MM.1S (cell line): ENCODE results near the gene TYW5.
A peak's percentile ranks its signal among the peaks of the same experiment; 100 is the strongest.

Source experiments
- DNase-seq: peaks from one replicate; pipeline ENCODE4 v3.0.0-alpha.2; 2015
- H2AFZ ChIP-seq: fragments of 300-600 bp; sonication (generic); 2 replicates; pipeline ENCODE4 v1.6.0; 2016; ENCODE audit warnings: antibody characterized with exemption, low read length
- H3F3A ChIP-seq: fragments of 300-600 bp; sonication (generic); 2 replicates; pipeline ENCODE4 v1.6.1; 2016; ENCODE audit warnings: mild to moderate bottlenecking, antibody characterized with exemption, low read length, moderate library complexity, mixed read lengths; ENCODE audit not compliant: insufficient read depth
- H3K27ac ChIP-seq: fragments of 300-600 bp; sonication (generic); 2 replicates; pipeline ENCODE4 v1.5.1; 2016; ENCODE audit warnings: mild to moderate bottlenecking, low read length
- H3K27me3 ChIP-seq: fragments of 300-600 bp; sonication (generic); replicated peaks from 2 replicates; pipeline ENCODE4 v1.6.0; 2016; ENCODE audit warnings: low read length; ENCODE audit not compliant: insufficient read depth
- H3K36me3 ChIP-seq: fragments of 300-600 bp; sonication (generic); replicated peaks from 2 replicates; pipeline ENCODE4 v1.6.1; 2016; ENCODE audit warnings: mild to moderate bottlenecking, low read length, mixed read lengths; ENCODE audit not compliant: insufficient read depth
- H3K4me1 ChIP-seq: fragments of 300-600 bp; sonication (generic); 2 replicates; pipeline ENCODE4 v1.6.1; 2016; ENCODE audit warnings: low read length, mixed read lengths
- H3K4me2 ChIP-seq: fragments of 300-600 bp; sonication (generic); 2 replicates; pipeline ENCODE4 v1.6.0; 2016; ENCODE audit warnings: low read depth, low read length
- H3K4me3 ChIP-seq: fragments of 300-600 bp; sonication (generic); 2 replicates; pipeline ENCODE4 v1.5.1; 2016; ENCODE audit warnings: low read length, mixed read lengths
- H3K79me2 ChIP-seq: fragments of 300-600 bp; sonication (generic); 2 replicates; pipeline ENCODE4 v1.6.1; 2016; ENCODE audit warnings: mixed run types, low read length, mixed read lengths
- H3K9ac ChIP-seq: fragments of 300-600 bp; sonication (generic); 2 replicates; pipeline ENCODE4 v1.6.1; 2016; ENCODE audit warnings: low read length, mixed read lengths
- H3K9me2 ChIP-seq: fragments of 300-600 bp; sonication (generic); replicated peaks from 2 replicates; pipeline ENCODE4 v1.6.1; 2016; ENCODE audit warnings: mild to moderate bottlenecking, low read length, mixed read lengths; ENCODE audit not compliant: insufficient read depth
- H3K9me3 ChIP-seq: fragments of 300-600 bp; sonication (generic); replicated peaks from 2 replicates; pipeline ENCODE4 v1.6.1; 2016; ENCODE audit warnings: mild to moderate bottlenecking, low read length, mixed read lengths; ENCODE audit not compliant: insufficient read depth
- H4K20me1 ChIP-seq: fragments of 300-600 bp; sonication (generic); 2 replicates; pipeline ENCODE4 v1.6.1; 2016; ENCODE audit warnings: mild to moderate bottlenecking, low read length, moderate library complexity, mixed read lengths; ENCODE audit not compliant: insufficient read depth
- CTCF ChIP-seq: fragments of 300-600 bp; sonication (generic); IDR thresholded peaks from 2 replicates; pipeline ENCODE4 v1.5.1; 2016; ENCODE audit warnings: antibody characterized with exemption, low read length, mixed read lengths
- EZH2 ChIP-seq: fragments of 300-600 bp; sonication (generic); optimal IDR thresholded peaks from 2 replicates; pipeline ENCODE3; 2017; ENCODE audit warnings: low read depth, mild to moderate bottlenecking, antibody characterized with exemption, low read length, mixed read lengths
- EZH2phosphoT487 ChIP-seq: fragments of 300-600 bp; sonication (generic); IDR thresholded peaks from 2 replicates; pipeline ENCODE4 v1.6.1; 2018; ENCODE audit warnings: antibody characterized with exemption, low read length

TYW5 gene, protein sequence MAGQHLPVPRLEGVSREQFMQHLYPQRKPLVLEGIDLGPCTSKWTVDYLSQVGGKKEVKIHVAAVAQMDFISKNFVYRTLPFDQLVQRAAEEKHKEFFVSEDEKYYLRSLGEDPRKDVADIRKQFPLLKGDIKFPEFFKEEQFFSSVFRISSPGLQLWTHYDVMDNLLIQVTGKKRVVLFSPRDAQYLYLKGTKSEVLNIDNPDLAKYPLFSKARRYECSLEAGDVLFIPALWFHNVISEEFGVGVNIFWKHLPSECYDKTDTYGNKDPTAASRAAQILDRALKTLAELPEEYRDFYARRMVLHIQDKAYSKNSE

GRCh38 chr2:199955339-199956061 is at the start of gene TYW5, which contains the start of gene MAIP1:
Gene TYW5 (minus strand): TSS chr2:199955491. CDS start chr2:199955470, 21 bp downstream.
Gene MAIP1 (plus strand): TSS chr2:199955582. CDS start chr2:199955799, 217 bp downstream.
- Histone ChIP-seq H3K4me3 (peak within 1 kb of the TSS; percentile 87), H3K9ac (peak within 1 kb of the TSS; percentile 89), H3K9me3 (no peaks in the 10 kb centered on the region), H4K20me1 (no peaks in the 10 kb centered on the region), H3K79me2 (peaks cover 74% of the 10 kb centered on the region), H3K4me2 (peak within 1 kb of the TSS; percentile 73), H3K27ac (peak within 1 kb of the TSS; percentile 84; the same call in 1 of the 2 replicates), H3K36me3 (peaks cover 5% of the 10 kb centered on the region; the same call in 1 of the 2 replicates), H2AFZ (peak within 1 kb of the TSS; percentile 66), H3K9me2 (no peaks in the 10 kb centered on the region), H3F3A (no peaks in the 10 kb centered on the region), H3K4me1 (peaks cover 5% of the 10 kb centered on the region; the same call in 1 of the 2 replicates), H3K27me3 (no peaks in the 10 kb centered on the region)
- peak; percentile 81 for DNase-seq
- no peak for TF ChIP-seq EZH2
- TF ChIP-seq CTCF: no peak
- TF ChIP-seq EZH2phosphoT487: no peak

- Histone ChIP-seq H3K9me3 (no peaks in the 10 kb centered on the region), H3K27me3 (no peaks in the 10 kb centered on the region), H3F3A (no peaks in the 10 kb centered on the region), H3K4me1 (no peaks in the 10 kb centered on the region), H3K4me3 (no peak overlapping the region), H3K27ac (no peak overlapping the region), H3K36me3 (no peaks in the 10 kb centered on the region), H3K9ac (no peak overlapping the region), H4K20me1 (no peaks in the 10 kb centered on the region), H2AFZ (no peak overlapping the region), H3K9me2 (no peaks in the 10 kb centered on the region), H3K4me2 (no peak overlapping the region), H3K79me2 (no peaks in the 10 kb centered on the region)
- TF ChIP-seq EZH2: no peak
- no peak for TF ChIP-seq CTCF
- TF ChIP-seq EZH2phosphoT487: no peak
- DNase-seq: no peak
Measured at GRCh38 chr2:200003444-200003843, 48.2 kb upstream of the TYW5 start.

DNA sequence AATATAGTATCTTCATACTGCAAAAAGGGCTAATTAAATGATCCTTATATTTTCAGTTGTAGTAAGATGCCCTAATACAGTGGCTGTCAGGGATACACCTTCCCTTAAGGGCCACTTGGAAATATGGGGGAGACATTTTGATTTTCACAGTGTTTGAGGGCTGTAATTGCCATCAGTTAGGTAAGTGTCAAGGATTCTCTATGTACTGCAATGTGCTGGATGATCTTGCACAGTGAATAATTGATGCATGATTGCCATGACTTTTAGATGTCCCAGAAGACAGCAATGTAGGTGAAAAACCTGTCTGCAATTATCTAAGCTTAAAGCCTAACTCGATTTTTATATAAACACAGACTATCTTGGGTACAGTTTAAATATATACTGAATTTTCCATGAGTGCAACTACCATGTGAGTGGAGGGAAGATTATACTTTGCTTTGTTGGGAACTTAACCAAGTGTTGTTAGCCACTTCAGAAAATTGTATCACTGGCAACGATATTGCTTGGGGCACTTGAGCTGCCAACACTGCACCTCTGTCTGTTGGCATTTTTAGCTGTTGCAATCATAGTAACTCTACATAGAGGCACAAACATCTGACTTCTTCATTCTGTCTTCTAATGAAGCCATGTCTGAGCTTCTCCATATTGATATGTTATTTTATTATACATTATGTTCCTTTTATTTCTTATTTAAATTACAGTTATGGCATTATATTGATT is 45.3 kb upstream of the TYW5 start:
- Histone ChIP-seq H3K9me2 (no peaks in the 10 kb centered on the region), H4K20me1 (no peaks in the 10 kb centered on the region), H3K4me3 (no peak overlapping the region), H3K36me3 (no peaks in the 10 kb centered on the region), H3K9ac (no peak overlapping the region), H3K4me2 (no peak overlapping the region), H3K4me1 (no peaks in the 10 kb centered on the region), H3K9me3 (no peaks in the 10 kb centered on the region), H3F3A (no peaks in the 10 kb centered on the region), H3K27me3 (no peaks in the 10 kb centered on the region), H3K79me2 (no peaks in the 10 kb centered on the region), H2AFZ (no peak overlapping the region), H3K27ac (no peak overlapping the region)
- no peak for DNase-seq
- TF ChIP-seq EZH2 (no peak), CTCF (no peak), EZH2phosphoT487 (no peak)
